G401 (cell line): ENCODE results near the gene FMN1. TPM values are rescaled to one million over a fixed set of nuclear protein-coding genes. Genes with fewer than 3 reads are reported as not detected.

ENCODE experiments used
- DNase-seq: peaks from one replicate; pipeline ENCODE4 v3.0.0-alpha.2; 2015; ENCODE audit warnings: low spot score
- in situ Hi-C: cut with HindIII; loops from 2 replicates; pipeline ENCODE4 v1.10.0; 2016; ENCODE audit warnings: low sequenced_read_pairs, mixed read lengths
- total RNA-seq: library from RNA; depleted of rRNA; stranded (reverse); fragments of >200 nt; shearing (Covaris generic); gene quantifications from 2 replicates; pipeline ENCODE4 v1.2.3, GENCODE V29; 2014

FMN1 gene
- total RNA-seq, 1 experiment from 2014 or later, result not detected

DNA sequence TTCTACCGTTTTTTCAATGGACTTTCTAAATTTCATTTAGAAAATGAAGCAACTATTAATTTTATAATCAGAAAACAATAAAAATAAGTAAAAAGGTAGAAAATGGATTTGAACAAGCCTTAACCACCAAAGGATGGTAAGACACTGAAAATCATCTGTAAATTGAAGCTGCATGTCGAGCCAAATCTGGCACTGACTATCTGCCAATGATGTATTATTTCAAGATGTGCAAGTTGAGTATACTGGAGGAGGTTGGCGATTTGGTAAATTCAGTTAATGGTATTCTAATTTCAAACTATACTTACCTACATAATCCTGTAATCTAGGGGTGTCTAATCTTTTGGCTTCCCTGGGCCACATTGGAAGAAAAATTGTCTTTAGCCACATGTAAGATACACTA, 93.5 kb downstream of the FMN1 start:
- DNase-seq, result no peak

DNA sequence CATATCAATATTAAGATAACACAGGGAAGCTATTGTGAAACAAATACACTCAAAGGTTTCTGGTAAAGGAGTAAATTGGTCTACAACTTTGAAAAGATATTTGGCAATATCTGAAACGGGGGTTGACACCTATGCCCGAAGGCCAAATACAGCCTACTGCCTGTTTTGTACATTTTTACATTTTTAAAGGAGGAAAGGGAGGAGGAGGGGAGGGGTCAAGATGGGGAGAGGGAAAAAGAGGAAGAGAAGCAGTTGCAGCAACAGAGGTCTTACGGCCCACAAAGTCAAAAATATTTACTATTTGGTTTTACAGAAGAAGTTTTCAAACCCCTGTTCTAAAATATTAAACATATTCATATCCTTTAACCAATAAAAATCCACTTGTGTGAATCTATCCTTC, 94.2 kb downstream of the FMN1 start:
- DNase-seq, result no peak
- in situ Hi-C loops, result no loop called here

More for the DNA sequence above, 93.5 kb downstream of the FMN1 start:
- in situ Hi-C loops, result no loop called here

DNA sequence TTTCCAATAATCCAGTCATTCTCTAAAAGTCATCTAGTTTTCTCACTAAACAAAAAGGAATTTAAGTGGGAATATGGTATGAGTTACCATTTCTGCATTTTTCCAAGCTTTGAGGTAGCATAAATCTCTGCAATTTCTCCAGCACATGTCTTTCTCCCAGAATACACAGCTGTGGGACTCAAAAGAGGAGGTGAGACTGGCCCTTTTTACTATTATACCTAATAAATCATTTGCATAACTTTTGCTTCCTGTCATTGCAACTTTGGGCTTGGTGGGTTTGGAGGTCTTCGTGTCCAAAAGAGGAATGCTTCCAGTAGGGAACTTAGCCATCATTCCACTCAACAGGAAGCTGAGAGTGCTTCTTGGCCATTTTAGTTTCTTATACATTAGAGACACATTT, 94.8 kb downstream of the FMN1 start:
- in situ Hi-C loops, result no loop called here
- no peak for DNase-seq

DNA sequence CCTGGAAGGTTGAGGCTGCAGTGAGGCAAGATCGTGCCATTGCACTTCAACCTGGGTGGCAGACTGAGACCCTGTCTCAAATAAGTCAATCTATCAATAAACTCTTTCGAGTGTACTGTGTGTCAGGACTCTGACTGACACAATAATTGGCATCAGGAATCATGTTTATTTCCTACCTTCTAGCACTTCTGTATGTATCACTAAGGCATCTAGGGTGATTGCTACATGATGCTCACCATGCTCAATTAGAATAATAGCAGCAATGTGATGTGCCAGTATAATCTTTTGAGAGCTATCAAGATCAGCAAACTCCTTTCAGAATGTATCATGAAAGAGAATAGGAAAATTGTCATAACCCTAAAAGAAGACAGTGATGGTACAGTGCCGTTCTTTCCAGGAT, 95.3 kb downstream of the FMN1 start:
- no peak for DNase-seq
- in situ Hi-C loops, result no loop called here

DNA sequence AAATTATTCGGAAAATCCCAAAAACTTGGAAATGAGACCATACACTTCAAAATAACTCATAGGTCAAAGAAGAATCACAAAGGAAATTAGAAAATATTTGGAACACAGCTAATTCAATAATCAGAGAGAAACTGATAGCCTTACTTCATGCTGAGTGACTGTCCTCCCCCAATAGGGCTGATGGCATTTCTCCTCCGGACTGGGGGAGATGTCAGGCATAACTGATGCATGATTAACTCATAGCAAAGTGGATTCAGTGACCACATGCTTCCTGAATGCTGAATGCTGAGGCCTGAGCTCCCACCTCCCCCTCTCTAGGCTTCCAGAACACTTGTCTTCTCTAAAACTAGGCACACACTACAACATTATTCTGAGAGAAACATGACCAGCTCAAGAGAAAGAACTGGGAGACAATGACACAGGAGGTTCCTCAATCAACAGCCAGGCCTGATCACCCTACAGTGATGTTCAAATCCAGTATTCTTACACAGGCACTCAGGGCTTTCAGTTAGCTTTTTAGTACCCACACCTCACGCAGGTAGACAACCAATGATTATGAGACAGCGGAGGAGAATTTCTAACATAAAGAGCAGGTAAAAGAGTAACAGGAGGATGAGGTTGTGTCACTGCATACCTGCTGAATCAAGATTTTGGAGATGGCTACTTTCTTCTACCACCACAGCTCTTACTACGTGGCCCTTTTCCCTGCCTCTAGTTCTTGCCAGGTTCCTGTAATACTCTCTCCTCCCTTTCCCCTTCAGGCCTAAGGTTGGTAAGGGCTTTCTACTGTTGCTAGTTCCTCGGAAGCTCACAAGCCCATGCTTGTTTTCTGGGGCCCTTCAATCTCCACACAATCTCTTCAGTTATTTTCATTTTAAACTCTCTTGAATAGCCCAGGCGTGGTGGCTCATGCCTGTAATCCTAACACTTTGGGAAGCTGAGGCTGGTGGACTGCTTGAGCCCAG, 96.1 kb downstream of the FMN1 start:
- in situ Hi-C loops, result no loop called here
- no peak for DNase-seq

DNA sequence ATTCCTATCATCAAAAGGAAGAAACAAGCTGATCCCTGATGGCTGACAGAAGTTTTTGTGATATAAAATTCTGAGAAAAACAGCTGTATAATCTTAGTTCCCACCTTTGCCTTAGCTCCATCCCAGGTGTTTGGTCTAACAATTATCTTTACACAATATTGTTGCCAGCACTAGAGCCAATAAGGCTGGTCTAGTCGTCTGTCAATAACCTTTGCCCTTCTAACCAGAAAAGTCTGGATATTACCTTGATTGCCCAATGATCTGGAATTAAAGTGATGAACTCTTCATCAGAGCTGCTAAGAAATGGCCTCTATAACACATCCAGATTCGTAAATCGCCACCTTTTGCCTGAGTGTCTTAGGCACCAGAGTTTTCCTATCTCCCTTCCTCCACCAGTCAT, 98.4 kb downstream of the FMN1 start:
- DNase-seq, result no peak
- in situ Hi-C loops, result no loop called here

DNA sequence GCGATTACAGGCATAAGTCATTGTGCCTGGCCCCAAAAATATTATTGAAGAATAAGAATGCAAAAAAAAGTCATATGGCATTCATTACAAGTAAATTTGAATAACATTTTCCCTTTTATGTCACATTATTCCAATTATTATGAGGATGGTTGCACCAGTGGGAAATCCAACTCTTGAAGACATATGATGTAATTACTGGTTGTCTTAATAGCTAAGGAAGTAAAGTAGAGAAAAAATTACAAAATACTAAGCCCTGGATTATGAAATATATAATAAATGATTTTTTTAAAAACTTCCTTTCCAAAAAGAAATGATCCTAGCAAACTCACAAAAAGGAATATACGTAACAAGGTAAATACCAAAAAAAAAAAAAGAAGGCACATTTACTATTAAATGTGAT, 98.9 kb downstream of the FMN1 start:
- no peak for DNase-seq
- in situ Hi-C loops, result no loop called here

DNA sequence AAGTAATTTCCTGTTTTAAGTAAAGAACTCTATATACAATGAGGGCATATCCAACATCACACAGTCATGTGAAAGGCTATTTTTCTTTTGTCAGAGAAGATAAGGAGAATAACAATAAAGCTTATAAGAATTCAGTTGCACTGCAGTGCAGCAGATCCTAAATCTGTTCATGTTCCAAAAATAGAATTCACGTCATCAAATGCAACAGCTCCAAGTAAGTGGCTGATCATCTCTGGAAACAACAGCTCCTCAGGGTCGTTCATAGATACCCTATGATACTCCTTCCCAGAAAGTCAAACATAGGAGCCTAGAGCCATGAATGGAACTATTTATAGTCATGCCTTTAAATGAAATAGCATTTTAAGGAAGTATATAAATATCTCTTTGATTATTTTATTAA, 100.2 kb downstream of the FMN1 start:
- in situ Hi-C loops, result no loop called here
- DNase-seq, result no peak

DNA sequence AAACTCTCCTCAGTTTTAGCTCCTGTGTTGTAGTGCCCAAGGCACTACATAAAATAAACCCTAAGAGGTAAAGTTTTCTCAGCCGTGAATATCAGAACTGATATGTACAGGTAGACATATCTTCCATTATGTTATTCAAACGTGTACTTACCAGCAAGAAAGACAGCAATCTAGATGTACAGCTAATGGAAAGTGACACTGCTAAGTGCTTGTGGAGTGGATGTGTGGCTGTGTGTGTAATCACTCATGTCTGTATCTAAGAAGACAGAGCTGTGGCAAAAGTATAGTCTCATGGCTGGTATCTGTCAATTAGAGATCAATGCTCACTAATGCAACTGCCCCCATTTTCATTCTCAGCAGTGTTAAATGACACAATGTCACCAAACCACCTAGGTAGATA, 101.3 kb downstream of the FMN1 start:
- in situ Hi-C loops, result no loop called here
- DNase-seq, result no peak

DNA sequence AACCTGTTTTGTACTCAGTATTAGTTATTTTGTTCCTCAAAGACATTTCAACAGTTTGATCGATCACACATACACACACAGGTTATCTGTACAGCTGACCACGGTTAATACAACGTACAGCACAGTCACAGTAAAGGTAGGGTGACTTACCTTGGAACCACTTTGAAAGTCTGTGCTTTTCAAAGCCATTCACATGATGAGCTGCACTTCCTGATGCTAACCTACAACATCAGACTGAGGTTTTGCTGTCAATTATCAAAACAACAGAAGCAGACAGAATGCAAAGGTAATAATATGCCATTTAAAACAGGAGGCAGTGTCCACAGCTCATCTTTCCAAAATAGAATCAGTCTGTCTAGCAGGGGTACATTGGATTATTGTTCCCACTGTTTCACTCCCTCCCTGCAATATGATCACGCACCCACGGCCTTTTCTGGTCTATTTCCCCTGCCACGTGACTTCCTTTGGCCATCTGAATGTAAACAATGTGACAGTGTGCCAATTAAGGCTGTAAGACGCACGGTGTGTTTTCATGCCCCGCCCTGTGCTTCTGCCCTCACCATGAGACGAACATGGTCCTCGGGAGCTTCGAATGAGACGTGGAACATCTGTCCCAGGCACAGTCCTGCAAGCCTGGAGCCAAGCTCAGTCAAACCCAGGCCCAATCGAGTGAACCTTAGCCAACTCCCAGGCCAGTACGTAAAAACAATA, 102.4 kb downstream of the FMN1 start:
- no peak for DNase-seq
- in situ Hi-C loops, result no loop called here

DNA sequence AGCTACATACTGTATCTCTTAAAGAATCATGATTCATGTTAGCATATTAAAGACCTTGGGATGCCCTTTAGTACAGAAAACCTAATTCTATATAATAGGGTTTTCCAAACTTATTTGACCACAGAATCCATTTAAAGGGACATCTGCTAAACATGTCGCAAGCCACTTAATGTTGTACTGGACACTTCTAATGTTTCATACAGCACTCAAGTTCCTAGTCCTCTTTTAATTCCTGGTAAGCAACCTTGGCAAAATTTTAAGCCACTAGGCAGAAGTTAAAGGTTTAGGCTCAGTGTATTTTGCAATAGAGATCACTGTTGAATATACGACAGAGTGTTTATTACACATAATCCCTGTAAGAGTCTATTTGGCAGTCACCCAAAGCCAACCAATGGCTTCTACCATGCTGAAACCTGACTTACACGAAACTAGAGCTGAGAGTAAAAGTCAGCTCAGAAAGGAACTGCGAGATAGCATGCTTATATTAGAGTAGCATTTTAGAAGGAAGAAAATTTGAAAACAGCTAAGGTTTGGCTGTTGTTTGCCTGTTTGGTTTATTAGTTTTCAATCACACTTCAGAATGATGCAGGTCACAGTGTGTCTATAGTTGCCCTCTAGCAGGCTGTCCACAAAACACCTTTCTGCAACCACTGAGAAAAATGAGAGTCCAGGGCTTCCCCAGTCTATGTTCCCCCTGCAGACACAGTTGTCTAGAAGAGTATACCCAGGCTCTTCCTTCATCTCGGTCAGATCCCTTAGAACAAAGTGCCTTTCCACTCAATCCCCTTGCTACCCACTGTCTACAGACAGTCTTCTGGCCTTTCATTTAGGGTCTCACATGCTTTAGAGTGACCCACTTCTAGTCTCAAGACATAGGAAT, 104.4 kb downstream of the FMN1 start:
- no peak for DNase-seq
- in situ Hi-C loops, result no loop called here

DNA sequence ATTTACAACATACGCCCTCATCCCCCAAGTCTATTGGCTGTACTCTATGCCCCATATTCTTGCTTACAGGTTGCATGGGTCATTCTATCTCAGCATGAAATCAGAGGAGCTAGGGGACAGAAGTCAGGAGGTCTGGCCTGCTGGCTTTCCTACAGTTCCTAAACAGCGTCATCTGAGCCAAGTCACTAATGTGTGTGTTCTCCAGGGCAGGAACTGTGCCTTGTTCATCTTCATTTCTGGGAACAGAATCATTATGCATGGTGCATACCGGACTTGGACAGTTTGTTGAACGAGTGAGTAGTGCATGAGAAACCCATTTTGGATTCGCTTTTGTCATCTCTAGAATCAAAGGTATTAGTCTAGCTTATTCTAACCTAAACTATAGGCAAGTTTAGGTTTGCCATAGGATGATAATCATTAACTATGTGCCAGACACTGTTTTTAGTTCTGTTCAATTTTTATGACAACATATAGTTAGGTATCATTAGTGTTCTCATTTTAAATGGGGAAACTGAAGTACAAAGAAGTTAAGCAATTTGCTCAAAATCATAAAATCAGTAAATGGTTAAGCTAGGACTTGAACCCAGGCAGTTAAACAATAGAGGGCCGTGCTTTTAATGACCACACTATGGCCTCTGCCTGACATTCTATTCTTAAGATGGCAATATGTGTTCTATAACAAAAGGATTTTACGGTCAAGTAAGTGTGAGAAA, 105.2 kb downstream of the FMN1 start:
- no peak for DNase-seq
- in situ Hi-C loops, result no loop called here

DNA sequence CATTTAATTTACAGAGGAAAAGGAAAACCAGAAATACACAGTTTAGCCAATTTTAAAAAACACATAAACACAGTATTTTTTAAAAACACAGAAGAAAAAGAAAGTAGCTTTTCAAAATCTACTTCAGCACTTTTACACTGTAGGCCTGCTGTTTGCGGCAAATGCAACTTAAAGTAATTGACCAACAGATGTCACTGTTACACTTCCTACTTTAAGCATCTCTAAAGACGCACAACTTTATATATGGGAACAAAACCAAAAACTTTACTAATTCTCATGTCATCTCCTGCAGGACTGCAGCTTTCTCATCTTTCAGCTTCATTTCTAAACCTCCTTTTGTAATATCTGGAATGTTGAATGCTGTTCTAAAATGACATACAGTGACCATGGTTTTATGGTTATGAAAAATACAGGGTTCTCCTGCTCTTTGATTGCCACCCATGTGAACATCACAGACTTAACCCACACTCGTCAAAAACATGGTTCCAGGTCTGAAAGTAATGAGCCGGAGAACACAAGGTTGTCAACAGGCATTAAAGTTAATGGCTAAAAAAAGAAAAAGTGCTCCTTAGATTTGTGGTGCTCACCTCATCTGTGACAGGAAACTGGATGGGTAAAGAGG, 107.9 kb downstream of the FMN1 start:
- in situ Hi-C loops, result no loop called here
- DNase-seq, result peak; percentile 13

DNA sequence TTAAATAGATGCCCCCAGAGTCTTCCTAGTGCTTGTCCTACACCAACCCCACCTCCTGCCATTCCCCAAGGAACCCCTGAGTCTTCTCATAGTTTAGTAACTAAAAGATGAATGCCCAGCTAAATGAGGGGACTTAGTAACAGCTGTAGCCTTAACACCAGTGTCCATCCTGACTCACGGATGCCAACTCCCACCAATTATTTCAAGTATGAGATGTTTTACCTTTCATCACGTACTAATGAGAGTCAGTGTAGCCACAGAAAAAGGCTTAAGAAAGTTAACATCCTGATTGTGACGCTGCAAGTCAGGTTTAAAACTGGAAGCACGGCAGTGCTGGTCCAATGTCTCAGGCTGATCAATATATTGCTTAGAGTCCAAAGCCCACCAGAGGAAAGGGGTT, 109.9 kb downstream of the FMN1 start:
- DNase-seq, result no peak
- in situ Hi-C loops, result no loop called here

DNA sequence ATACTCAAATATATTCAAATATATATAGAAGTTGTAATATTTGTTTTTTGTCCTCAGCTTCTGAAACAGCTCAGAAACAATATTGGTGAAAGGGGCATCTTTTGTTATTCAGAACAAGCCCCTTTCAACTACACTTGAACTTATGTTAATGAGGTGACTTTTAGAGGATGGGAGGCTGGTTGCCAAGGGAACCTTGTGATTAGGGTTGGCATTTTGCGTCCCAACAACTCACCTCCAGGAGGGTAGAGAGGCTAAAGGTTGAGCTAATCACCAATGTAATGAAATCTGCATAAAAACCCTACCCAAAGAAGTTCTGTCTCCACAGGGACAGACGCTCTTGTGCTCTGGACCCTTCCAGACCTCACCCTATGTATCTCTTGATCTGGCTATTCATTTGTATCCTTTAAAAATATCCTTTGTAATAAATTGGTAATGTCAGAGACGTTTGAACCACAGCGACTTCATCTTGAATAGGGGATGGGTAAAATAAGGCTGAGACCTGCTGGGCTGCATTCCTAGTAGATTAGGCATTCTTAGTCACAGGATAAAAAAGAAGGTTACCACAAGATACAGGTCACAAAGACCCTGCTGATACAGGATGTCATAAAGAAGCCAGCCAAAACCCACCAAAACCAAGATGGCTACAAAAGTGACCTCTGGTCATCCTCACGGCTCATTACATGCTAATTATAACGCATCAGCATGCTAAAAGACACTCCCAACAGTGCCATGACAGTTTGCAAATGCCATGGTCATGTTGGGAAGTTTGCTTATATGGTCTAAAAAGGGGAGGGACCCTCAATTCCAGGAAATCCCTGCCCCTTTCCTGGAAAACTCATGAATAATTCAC, 111.1 kb downstream of the FMN1 start:
- DNase-seq, result no peak
- in situ Hi-C loops, result no loop called here

DNA sequence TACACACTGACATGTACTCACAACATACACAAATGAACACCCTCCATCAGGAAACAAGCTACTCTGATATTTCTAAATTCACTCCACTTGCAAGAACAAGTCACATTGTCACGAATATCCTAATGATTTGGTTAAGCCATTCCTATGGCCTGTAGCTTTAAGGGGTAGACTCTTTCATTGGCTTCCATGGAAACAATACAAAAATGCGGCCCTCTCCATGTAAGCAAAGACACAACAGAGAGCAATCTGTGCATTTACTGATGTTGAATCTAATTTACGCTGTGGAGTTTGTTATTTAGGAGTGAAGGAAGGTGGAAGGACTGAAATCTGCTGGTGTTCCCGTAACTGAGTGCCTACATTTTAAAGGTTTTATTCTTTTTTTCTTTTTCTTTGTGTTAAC, 114.5 kb downstream of the FMN1 start:
- DNase-seq, result no peak

DNA sequence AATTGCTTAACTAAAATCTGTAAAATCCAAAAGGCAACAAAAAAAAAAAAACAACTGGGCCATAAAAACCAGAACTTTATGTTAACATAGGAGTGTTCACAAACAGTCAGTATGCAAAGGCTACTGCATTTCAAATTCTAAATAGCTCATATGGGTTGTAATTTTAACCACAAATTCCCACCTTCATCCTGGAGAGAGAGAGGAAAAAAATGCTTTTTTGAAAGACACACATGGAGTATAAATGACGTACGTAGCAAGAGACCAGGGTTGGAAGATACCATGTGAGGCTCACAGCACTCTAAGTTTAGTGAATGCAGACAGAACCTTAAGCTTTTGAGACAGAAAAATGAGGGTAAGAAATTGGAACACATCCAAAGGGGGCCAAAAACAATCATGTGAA, 115.9 kb downstream of the FMN1 start:
- in situ Hi-C loops, result no loop called here
- DNase-seq, result no peak

More for the DNA sequence above, 114.5 kb downstream of the FMN1 start:
- in situ Hi-C loops, result no loop called here

DNA sequence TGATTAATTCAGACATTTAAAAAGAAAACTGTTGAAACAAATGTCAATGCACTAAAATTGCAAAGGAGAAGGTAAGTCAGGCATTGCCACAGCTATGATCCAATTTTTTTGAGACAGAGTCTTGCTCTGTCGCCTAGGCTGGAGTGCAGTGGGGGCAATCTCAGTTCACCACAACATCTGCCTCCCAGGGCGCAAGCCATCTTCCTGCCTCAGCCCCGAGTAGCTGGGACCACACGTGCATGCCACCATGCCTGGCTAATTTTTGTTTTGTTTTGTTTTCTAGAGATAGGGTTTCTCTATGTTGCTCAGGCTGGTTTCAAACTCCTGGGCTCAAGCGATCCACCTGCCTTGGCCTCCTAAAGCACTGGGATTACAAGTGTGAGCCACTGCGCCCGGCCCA, 117.6 kb downstream of the FMN1 start:
- DNase-seq, result no peak
- in situ Hi-C loops, result no loop called here
